GM19351 (cell line): ENCODE data around the gene CAMKV.
"Not testable (repeated sequence)": the region's sequence is repeated elsewhere in the genome, so short reads cannot be mapped to it uniquely, and the experiment has no call there.

ENCODE experiments used
- ATAC-seq: cut with Tn5 transposase; IDR thresholded peaks from one replicate; pipeline ENCODE4 v1.9.1; 2021; ENCODE audit warnings: mild to moderate bottlenecking, moderate library complexity; ENCODE audit not compliant: unreplicated experiment

Gene CAMKV

DNA sequence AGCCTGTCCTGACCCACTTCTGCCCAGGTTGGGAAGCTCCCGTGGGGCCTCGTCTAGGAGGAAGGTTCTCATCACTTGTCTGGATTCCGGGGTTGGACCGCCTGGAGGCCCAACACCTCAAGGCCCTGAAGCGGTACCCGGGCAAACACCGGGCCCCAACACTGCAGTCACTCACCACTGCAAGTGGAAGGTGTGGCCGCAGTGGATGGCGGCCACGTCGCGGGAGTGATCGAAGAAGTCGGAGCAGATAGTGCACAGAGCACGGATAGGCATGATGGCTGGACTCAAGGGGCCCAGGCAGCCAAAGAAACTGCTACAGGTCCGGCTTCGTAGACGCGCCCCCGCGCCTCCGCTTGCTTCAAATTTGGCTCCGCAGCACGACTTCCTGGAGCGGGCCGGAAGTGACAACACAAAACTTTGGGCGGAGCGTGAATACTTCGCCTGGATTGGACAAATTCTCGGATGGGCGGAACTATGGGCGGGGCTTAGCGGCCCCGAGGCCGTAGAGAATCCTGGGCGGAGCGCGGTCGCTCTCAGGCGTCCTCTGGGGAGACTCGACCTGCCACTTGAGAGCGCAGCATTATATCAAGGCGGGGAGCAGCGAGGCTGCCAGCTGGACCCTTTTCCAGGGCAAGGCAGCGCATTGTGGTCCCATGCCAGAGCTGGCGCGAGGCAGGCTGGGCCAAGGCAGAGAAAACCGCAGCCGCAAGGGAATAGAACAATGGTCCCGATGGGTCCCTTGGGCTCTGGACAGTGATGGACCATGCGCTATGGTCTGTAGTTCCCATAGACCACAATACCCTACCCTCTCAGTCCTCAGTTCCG, 13.3 kb downstream of the CAMKV start, which contains the start of gene TRAIP:
Gene TRAIP (minus strand): TSS at position 384 of the 825 bp plus-strand sequence. CDS start 111 bp downstream, at position 273.
- ATAC-seq, result peak; percentile 97

DNA sequence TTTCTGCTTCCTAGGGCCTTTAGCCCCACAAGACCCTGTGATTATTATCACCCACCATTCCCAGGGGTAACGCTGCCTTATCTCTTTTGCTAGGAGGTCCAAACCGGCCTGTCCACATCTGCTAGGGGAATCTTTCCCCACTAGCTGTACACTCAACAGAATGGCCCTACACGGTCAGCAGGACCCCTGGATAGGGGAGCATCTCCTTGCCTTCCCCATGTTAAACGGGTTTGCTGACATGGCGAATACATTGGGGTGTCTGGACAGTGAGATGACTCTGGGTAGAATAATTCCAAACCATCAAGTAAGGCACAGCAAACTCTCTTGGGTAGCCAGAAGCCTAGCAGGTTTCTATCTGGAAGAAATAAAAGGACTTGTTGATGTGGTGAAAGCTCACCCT, 14.0 kb downstream of the CAMKV start:
- ATAC-seq, result no peak

DNA sequence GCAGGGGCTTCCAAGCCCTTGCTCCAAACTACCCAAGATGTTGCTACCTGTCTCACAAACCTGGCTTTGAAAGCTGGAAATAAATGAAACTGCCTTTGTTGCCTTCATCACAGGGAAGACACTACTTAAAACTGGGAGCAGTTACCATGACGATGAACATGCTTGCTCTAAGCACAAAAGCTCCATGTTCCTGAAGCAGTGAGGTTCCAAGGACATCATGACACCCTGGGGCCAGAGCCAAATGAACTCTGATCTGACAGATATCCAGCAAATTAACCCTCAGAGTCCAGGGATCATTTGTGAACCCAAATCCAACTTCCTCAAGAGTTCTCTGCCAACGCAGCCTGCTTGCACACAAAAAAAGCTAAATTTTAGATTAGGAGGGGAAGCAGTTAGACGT, 24.0 kb downstream of the CAMKV start:
- no peak for ATAC-seq

DNA sequence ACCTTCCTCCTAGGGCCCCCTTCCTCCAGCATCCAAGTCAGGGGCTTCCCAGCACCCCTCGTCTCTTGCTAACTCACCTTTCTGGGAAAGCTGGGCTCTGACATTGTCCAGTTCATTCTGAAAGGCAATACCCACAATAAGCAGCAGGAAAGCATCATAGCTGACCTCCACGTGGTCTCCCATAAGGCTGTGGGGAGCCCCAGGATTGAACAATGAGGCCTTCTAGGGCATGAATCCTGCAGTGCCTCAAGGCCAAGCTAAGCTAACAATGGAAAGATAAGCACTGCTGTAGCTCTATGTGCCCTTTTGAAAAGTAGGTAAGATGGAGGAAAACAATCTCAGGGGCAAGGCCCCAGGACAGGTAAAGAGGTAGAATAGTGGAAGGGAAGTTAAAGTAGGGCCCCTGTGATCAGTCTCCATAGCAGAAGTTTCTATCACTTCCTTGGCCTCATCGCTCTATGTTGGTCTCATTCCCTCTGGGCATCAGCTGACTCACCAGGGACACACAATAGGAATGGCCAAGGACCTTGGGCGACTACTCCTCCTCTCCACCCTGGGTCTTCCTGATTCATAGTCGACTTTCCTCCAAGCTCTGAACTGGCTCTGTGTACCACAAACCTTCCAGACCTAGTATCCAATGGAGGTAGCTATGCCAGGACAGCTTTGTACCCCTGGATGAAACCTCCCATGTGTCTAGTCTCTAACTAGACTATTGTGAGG, 25.1 kb downstream of the CAMKV start:
- no peak for ATAC-seq

DNA sequence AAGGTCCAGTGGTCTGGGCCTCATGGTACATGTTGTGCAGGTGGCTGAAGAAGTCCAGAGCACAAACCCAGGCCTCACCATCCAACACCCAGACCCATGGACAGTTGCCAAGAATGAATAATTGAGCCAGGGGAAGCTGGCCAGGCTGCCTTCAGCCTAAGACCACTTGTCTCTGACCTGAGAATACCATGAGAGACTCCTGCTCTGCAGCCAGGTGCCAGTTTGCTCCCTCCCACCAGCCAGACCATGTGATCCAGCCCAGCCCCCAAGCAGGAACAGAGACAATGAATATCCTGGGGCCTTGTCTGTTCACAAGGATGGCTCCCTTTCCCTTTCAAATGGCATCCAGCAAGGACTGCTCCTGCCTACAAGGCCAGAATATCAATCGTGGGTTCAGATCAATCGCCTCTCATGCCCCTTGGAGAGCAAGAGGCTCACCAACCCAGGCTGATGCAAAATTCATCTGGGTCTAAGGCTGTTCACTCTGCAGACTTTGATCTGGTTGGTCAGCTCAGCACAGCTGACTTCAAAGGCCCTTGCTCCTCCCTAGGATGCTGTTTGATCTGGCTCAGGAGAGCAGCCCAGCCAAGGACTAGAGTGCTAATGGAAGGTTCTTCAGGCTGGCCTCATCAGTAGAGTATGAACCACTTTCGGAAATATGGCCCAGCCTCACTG, 26.7 kb downstream of the CAMKV start:
- ATAC-seq, result no peak

DNA sequence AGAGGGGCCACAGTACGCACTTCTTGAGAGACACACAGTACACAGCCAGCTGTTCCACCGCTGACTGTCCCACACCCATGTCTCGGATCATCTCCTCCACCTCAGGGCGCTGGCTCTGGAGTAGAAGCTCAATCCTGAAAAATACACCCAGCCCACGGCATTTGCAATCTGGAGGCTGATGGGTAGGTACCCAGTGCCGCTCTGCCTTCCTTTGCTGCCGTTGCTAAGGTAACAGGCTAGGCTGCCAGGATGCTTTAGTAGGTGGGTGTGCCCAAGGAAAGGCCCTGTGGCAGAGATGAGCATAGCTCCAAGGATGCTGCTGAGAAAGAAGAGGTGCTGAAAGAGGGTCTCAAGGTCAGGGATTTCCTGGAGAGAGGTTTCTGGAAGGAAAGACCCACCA, 27.9 kb downstream of the CAMKV start:
- ATAC-seq, result no peak

DNA sequence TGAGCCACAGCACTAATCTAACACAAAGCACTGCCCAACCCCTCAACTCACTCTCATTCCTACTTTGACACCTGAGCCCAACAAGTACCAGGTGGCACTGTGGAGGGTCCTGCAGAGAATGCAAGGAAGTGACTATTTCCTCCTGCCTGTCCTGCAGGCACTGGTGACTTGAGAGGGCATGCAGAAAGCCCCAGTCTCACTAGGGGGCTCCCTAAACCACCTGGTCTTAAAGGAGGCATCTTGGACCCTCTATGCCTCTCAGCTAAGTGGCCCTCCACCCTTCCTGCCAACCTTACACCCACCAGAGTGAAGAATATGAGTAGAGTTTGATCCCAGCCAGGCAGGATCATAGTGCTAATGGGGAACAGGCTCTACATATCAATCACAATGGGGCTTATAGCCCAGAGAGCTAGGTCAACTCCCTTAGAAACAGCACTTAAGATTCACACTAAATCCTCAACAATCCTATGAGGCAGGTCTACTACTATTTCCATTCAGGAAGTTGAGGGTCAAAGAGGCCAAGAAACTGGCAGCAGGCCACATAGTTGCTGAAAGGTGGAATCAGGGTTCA, 28.5 kb downstream of the CAMKV start:
- no peak for ATAC-seq

DNA sequence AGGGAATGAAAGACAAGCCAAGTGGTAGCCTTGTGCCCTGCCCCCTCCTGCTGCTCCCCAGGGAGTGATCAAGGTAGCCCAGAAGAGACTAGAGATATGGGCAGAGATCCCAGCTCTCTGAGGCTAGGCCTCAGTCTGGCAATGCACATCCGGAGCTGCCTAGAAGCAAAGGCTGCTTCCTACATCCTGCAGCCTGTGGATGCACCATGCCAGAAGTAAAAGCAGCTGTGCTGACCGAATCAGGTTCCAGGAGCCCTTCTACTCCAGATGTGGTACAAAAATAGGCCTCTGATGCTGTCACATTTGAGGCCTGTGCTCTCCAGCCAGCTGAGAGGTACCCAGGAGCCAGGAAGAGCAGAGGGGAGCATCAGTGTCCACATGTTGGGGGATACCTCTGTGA, 29.3 kb downstream of the CAMKV start:
- no peak for ATAC-seq

DNA sequence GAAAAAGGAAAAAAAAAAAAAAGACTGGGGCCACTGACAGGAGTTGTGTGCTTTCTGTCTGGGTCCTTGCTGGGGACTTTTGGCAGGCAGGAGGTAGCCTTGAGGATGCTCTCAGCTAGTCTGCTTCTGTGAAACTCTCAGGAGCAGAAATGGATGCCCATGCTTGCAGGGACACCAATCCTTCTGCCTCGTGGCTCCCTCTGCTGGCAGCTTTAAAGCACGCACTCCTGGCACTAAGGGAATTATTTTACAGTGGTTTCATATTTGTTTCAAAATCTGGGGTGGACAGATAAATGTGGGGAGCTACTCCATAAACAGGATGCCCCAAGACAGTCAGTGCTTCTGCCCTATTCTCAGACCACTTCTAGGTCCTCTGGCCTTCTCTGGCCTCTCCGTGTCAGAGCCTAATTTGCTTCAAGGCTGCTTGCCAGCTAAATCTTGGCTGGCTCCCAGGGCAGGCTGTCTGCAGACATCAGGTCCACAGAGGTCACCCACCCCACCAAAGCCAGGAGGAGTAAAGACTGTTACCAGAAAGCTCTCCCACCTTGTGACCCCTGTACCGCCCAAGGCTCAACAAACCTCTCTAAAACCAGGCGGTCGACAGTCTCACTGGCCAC, 30.4 kb downstream of the CAMKV start:
- ATAC-seq, result no peak

DNA sequence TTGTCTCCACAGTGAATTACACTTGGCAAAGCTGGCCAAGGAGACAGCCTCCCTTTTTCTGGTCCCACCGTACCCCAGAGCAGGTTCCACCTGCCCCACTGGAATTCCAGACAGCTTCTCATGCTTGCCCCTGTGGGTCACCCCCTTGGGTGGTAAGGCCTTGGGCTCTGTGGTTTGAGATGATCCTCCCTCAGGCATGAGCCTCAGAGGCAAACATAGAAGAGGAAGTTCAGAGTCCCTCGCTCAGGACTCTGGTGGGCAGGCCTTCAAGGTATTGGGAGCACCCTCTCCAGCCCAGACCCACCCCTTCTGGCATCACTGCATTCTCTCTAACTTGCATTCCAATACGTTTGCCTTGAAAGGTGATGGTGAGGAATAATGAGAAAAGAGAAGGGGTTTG, 38.4 kb downstream of the CAMKV start:
- no peak for ATAC-seq

DNA sequence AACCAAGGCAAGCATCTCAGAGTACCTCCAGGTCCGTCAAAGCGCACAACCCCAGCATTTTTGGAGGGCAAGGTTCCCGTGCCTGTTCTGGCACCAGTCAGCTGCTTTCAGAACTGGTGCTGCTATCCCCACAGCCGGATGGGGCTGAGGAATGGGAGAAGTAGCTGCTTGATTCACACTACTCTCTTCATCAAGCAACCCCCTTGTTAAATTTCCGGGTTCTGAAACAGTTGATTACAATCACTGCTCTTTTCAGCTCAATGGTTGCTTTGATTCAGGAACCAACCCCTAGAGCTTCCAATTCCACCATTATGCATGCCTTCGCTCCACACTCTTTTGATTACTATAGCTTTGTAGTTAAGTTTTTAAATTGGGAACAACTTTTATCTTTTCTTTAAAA, 43.7 kb downstream of the CAMKV start:
- no peak for ATAC-seq

DNA sequence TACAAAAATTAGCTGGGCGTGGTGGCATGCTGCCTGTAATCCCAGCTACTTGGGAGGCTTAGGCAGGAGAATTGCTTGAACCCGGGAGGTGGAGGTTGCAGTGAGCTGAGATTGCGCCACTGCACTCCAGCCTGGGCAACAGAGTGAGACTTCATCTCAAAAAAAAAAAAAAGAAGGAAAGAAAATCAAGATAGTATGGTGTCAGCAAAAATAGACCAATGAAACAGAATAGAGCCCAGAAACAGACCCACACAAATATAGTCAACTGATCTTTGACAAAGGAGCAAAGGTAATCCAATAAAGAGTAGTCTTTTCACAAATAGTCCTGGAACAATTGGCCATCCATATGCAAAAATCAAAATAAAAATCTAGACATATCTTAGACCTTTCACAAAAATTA, 46.6 kb downstream of the CAMKV start:
- ATAC-seq, result not testable (repeated sequence)

DNA sequence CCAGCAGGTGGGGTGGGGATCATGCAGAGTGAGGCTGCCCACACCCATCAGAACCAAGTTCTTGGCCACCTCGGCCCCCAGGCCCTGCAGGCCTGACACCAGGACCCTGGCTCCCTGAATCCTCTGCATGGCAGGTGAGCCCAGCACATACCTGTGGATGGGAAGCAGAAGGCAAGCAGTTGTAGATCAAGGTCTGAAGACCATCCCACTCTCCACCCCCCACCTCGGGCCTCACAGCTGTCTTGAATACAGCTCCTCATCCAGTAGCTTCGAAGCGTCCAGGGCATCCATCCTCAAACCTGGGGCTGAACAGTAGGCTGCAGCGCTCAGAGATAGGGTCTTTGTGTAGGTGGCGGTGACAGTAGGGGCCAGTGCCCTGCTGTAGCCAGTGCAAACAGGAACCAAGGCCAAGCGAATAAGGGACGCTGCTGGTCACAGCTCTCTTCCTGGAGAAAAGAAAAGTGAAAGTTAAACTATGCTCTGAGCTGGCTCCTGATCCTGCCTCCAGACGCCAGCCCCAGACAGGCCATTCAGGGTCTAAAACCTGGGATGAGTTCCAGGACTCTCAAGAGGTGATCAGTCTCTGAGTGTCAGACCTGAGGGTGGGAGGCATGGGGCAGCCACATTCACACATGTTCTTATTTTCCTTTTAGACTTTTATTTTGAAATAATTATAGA, 56.1 kb downstream of the CAMKV start, which contains the start of gene UBA7:
Gene UBA7 (minus strand): TSS at position 457 of the 678 bp plus-strand sequence. CDS start 166 bp downstream, at position 291.
- ATAC-seq, result peak; percentile 69

DNA sequence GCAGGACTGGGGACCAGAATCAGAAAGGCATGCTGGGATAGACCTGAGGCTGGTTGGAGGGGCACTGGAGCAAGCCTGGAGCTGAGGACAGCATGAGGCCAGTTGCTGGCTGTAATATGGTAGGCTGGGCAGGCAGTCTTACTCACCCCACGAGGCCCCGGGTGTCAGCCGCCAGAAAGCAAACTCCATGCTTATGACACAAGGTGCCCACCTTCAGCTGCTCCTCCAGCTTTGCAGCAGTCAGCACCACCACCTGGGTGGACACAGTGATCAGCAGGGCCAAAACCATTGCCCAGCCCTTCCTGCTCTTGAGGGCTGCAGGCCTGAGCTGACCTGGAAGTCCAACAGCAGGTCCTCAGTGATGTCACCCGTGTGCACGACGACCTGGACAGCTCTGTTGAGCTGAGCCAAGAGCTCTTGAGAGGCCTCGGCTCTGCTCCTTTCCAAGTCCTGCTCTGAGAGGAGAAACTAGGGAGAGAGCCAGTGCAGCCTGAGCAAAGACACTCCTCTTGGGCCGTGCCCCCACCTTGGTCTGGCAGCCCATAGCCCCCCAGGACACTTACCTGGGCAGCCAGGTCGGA, 56.7 kb downstream of the CAMKV start:
- no peak for ATAC-seq
